ENCODE measurements around the gene ZSCAN30. TPM values are rescaled to one million over a fixed set of nuclear protein-coding genes. Genes with fewer than 3 reads are reported as not detected.

Gene ZSCAN30
- polyA plus RNA-seq, 1 donor from 2014 or later: 30.6 TPM

GRCh38 chr18:35242426-35242825 lies 47.6 kb downstream of the ZSCAN30 start:
- Histone ChIP-seq H3K36me3 (ENCODE audit: insufficient read depth, low read length) (peaks cover 36% of the 10 kb centered on the region), H3K9me2 (ENCODE audit: insufficient read depth, low read length) (no peaks in the 10 kb centered on the region), H4K20me1 (ENCODE audit: insufficient read depth) (no peaks in the 10 kb centered on the region), H3K4me3 (ENCODE audit: low read length) (peak overlapping the region; percentile 72), H3K4me2 (ENCODE audit: low read length) (peak overlapping the region; percentile 68), H3K27me3 (ENCODE audit: insufficient read depth, low read depth, low read length) (no peaks in the 10 kb centered on the region), H3K9ac (ENCODE audit: low read length) (peak overlapping the region; percentile 95), H2AFZ (ENCODE audit: low read depth, low read length) (no peak overlapping the region), H3F3A (ENCODE audit: insufficient read depth, low read length, poor library complexity, severe bottlenecking) (peaks cover 7% of the 10 kb centered on the region), H3K27ac (ENCODE audit: low read length) (no peak overlapping the region), H3K9me3 (ENCODE audit: low read length) (no peaks in the 10 kb centered on the region), H3K79me2 (replicated peaks; ENCODE audit: insufficient read depth, low read length) (peaks cover 30% of the 10 kb centered on the region)
- TF ChIP-seq REST (IDR thresholded peaks at IDR 0.05; ENCODE audit: borderline replicate concordance) (no peak), EP300 (conservative IDR thresholded peaks at IDR 0.05; ENCODE audit: poor library complexity, severe bottlenecking) (no peak), SMC3 (conservative IDR thresholded peaks at IDR 0.05; ENCODE audit: poor library complexity) (no peak), POLR2AphosphoS5 (IDR thresholded peaks at IDR 0.05) (no peak), EZH2 (IDR thresholded peaks at IDR 0.05; ENCODE audit: borderline replicate concordance, insufficient read depth, low read length, poor library complexity, severe bottlenecking) (no peak), MXI1 (conservative IDR thresholded peaks at IDR 0.05; ENCODE audit: poor library complexity, severe bottlenecking) (no peak), RAD21 (conservative IDR thresholded peaks at IDR 0.05) (no peak), TAF1 (IDR thresholded peaks at IDR 0.05; ENCODE audit: low read depth) (no peak)
- TF ChIP-seq, protein P1, sequence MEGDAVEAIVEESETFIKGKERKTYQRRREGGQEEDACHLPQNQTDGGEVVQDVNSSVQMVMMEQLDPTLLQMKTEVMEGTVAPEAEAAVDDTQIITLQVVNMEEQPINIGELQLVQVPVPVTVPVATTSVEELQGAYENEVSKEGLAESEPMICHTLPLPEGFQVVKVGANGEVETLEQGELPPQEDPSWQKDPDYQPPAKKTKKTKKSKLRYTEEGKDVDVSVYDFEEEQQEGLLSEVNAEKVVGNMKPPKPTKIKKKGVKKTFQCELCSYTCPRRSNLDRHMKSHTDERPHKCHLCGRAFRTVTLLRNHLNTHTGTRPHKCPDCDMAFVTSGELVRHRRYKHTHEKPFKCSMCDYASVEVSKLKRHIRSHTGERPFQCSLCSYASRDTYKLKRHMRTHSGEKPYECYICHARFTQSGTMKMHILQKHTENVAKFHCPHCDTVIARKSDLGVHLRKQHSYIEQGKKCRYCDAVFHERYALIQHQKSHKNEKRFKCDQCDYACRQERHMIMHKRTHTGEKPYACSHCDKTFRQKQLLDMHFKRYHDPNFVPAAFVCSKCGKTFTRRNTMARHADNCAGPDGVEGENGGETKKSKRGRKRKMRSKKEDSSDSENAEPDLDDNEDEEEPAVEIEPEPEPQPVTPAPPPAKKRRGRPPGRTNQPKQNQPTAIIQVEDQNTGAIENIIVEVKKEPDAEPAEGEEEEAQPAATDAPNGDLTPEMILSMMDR (IDR thresholded peaks at IDR 0.05; ENCODE audit: poor library complexity, severe bottlenecking): no peak

GRCh38 chr18:35241448-35241804 lies 48.6 kb downstream of the ZSCAN30 start:
- peaks cover 36% of the 10 kb centered on the region for H3K36me3 ChIP-seq (ENCODE audit: insufficient read depth, low read length)
- H3K9me2 ChIP-seq (ENCODE audit: insufficient read depth, low read length): no peaks in the 10 kb centered on the region
- peak overlapping the region; percentile 97 for H3K27ac ChIP-seq (ENCODE audit: low read length)
- TF ChIP-seq MXI1 (conservative IDR thresholded peaks at IDR 0.05; ENCODE audit: poor library complexity, severe bottlenecking): peak; percentile 25
- no peak for TF ChIP-seq RAD21 (conservative IDR thresholded peaks at IDR 0.05)
- peak overlapping the region; percentile 72 for H3K4me3 ChIP-seq (ENCODE audit: low read length)
- peak overlapping the region; percentile 68 for H3K4me2 ChIP-seq (ENCODE audit: low read length)
- peak overlapping the region; percentile 95 for H3K9ac ChIP-seq (ENCODE audit: low read length)
- no peaks in the 10 kb centered on the region for H3K9me3 ChIP-seq (ENCODE audit: low read length)
- H2AFZ ChIP-seq (ENCODE audit: low read depth, low read length): peak overlapping the region; percentile 86
- H3K79me2 ChIP-seq (replicated peaks; ENCODE audit: insufficient read depth, low read length): peaks cover 30% of the 10 kb centered on the region
- H4K20me1 ChIP-seq (ENCODE audit: insufficient read depth): no peaks in the 10 kb centered on the region
- H3K27me3 ChIP-seq (ENCODE audit: insufficient read depth, low read depth, low read length): no peaks in the 10 kb centered on the region
- peaks cover 7% of the 10 kb centered on the region for H3F3A ChIP-seq (ENCODE audit: insufficient read depth, low read length, poor library complexity, severe bottlenecking)

Measured in neural cell (in vitro differentiated cells).